Nephron progenitor cell (in vitro differentiated cells): Measurements from ENCODE around the gene GP1BB.

Experiments
- DNase-seq: peaks from one replicate; pipeline ENCODE4 v3.0.0; 2021
- H3K27ac Mint-ChIP-seq: 2 replicates; pipeline ENCODE4 v1.8.0; 2021; ENCODE audit warnings: mild to moderate bottlenecking, moderate library complexity, mixed read lengths
- H3K27me3 Mint-ChIP-seq: 2 replicates; pipeline ENCODE4 v1.8.0; 2021; ENCODE audit warnings: mild to moderate bottlenecking, low read depth, mixed read lengths; ENCODE audit not compliant: poor library complexity
- H3K36me3 Mint-ChIP-seq: 2 replicates; pipeline ENCODE4 v1.8.0; 2021; ENCODE audit warnings: low read depth, mixed read lengths
- H3K4me1 Mint-ChIP-seq: 2 replicates; pipeline ENCODE4 v1.8.0; 2021; ENCODE audit warnings: mixed read lengths
- H3K4me3 Mint-ChIP-seq: 2 replicates; pipeline ENCODE4 v1.8.0; 2021; ENCODE audit warnings: mild to moderate bottlenecking, moderate library complexity, mixed read lengths
- H3K9me3 Mint-ChIP-seq: 2 replicates; pipeline ENCODE4 v1.8.0; 2021; ENCODE audit warnings: mild to moderate bottlenecking, moderate library complexity, mixed read lengths
- CTCF ChIP-seq: fragments of 200-600 bp; sonication (generic); IDR thresholded peaks from 2 replicates; pipeline ENCODE4 v1.5.0; 2021; ENCODE audit warnings: antibody characterized with exemption

GP1BB gene

GRCh38 chr22:19766511-19767426, 43.4 kb downstream of the GP1BB start:
- peak; percentile 44 for DNase-seq
- peaks cover 21% of the 10 kb centered on the region for H3K4me1 Mint-ChIP-seq
- no peak overlapping the region for H3K4me3 Mint-ChIP-seq
- peaks cover 4% of the 10 kb centered on the region for H3K9me3 Mint-ChIP-seq
- no peak for TF ChIP-seq CTCF
- no peak overlapping the region for H3K27ac Mint-ChIP-seq
- H3K36me3 Mint-ChIP-seq = no peaks in the 10 kb centered on the region
- H3K27me3 Mint-ChIP-seq = peaks cover 95% of the 10 kb centered on the region

- no peak for TF ChIP-seq CTCF
- H3K4me1 Mint-ChIP-seq = peaks cover 15% of the 10 kb centered on the region
- DNase-seq = no peak
- peak overlapping the region; percentile 20 for H3K4me3 Mint-ChIP-seq
- peaks cover 95% of the 10 kb centered on the region for H3K27me3 Mint-ChIP-seq
- peaks cover 4% of the 10 kb centered on the region for H3K9me3 Mint-ChIP-seq
- H3K27ac Mint-ChIP-seq = no peak overlapping the region
- H3K36me3 Mint-ChIP-seq = no peaks in the 10 kb centered on the region
These were observed 44.3 kb downstream of the GP1BB start for GRCh38 chr22:19767427-19768341.

- Mint-ChIP-seq H3K27me3 (peaks cover 95% of the 10 kb centered on the region), H3K9me3 (peaks cover 4% of the 10 kb centered on the region), H3K4me1 (peaks cover 15% of the 10 kb centered on the region), H3K4me3 (no peak overlapping the region), H3K27ac (no peak overlapping the region), H3K36me3 (no peaks in the 10 kb centered on the region)
- TF ChIP-seq CTCF = no peak
- DNase-seq = peak; percentile 4
These were observed 46.0 kb downstream of the GP1BB start for GRCh38 chr22:19769393-19769715.

GRCh38 chr22:19770349-19771220, 47.2 kb downstream of the GP1BB start:
- H3K4me1 Mint-ChIP-seq = peaks cover 9% of the 10 kb centered on the region
- DNase-seq = no peak
- H3K9me3 Mint-ChIP-seq = no peaks in the 10 kb centered on the region
- H3K27me3 Mint-ChIP-seq = peaks cover 94% of the 10 kb centered on the region
- no peaks in the 10 kb centered on the region for H3K36me3 Mint-ChIP-seq
- no peak overlapping the region for H3K27ac Mint-ChIP-seq
- no peak for TF ChIP-seq CTCF
- H3K4me3 Mint-ChIP-seq = no peak overlapping the region

- DNase-seq = no peak
- TF ChIP-seq CTCF = no peak
- Mint-ChIP-seq H3K9me3 (no peaks in the 10 kb centered on the region), H3K4me1 (peaks cover 9% of the 10 kb centered on the region), H3K27me3 (peaks cover 95% of the 10 kb centered on the region), H3K36me3 (no peaks in the 10 kb centered on the region), H3K27ac (no peak overlapping the region), H3K4me3 (no peak overlapping the region)
These were observed 49.0 kb downstream of the GP1BB start for GRCh38 chr22:19772422-19772672.
